GM12864 (cell line): ENCODE measurements around the gene SLC20A1.

Experiments used
- DNase-seq: peaks from one replicate; pipeline ENCODE4 v3.0.0-alpha.2; 2011; ENCODE audit warnings: low read depth
- H3K4me3 ChIP-seq: 2 replicates; pipeline ENCODE4 v1.5.1; 2011; ENCODE audit warnings: mild to moderate bottlenecking, low read depth, low read length, control low read depth
- CTCF ChIP-seq: IDR thresholded peaks from 2 replicates; pipeline ENCODE4 v1.5.1; 2011; ENCODE audit warnings: low read depth, mild to moderate bottlenecking, moderate library complexity, low read length, control low read depth, inconsistent platforms; ENCODE audit errors: missing control alignments

SLC20A1 gene

DNA sequence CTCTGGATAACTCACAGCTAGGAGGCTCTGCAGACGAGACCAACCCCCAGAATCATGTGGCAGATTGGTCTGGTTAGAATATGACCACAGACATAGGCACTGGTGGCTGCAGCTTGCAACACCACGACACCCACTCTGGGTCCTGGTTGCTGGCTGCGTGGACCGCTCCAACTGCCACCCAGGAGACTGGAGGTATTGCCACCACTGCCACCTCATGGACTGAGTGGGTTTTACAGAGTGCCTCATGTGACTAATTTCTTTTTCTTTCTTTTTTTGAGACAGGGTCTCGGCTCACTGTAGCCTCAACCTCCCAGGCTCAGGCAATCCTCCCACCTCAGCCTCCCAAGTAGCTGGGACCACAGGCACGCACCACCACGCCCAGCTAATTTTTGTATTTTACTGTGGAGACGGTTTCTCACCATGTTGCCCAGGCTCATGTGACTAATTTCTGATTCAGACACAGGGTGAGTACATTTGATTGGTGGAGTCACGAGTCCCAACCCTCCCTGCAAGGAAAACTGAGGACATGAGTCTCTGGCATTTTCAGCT is 45.2 kb downstream of the SLC20A1 start:
- H3K4me3 ChIP-seq: no peak overlapping the region
- peak; percentile 81 for TF ChIP-seq CTCF
- DNase-seq: no peak

GRCh38 chr2:112691881-112692281 is 46.1 kb downstream of the SLC20A1 start:
- no peak for DNase-seq
- no peak for TF ChIP-seq CTCF
- H3K4me3 ChIP-seq: no peak overlapping the region

- H3K4me3 ChIP-seq: no peak overlapping the region
- no peak for TF ChIP-seq CTCF
- DNase-seq: no peak
These were observed 46.8 kb downstream of the SLC20A1 start for GRCh38 chr2:112692495-112692911.

GRCh38 chr2:112692918-112693317 is 47.2 kb downstream of the SLC20A1 start:
- no peak for TF ChIP-seq CTCF
- no peak overlapping the region for H3K4me3 ChIP-seq
- no peak for DNase-seq

GRCh38 chr2:112693596-112693995 is 47.9 kb downstream of the SLC20A1 start:
- DNase-seq: no peak
- TF ChIP-seq CTCF: no peak
- H3K4me3 ChIP-seq: no peak overlapping the region

GRCh38 chr2:112694182-112694581 is 48.4 kb downstream of the SLC20A1 start:
- no peak for DNase-seq
- H3K4me3 ChIP-seq: no peak overlapping the region
- no peak for TF ChIP-seq CTCF

DNA sequence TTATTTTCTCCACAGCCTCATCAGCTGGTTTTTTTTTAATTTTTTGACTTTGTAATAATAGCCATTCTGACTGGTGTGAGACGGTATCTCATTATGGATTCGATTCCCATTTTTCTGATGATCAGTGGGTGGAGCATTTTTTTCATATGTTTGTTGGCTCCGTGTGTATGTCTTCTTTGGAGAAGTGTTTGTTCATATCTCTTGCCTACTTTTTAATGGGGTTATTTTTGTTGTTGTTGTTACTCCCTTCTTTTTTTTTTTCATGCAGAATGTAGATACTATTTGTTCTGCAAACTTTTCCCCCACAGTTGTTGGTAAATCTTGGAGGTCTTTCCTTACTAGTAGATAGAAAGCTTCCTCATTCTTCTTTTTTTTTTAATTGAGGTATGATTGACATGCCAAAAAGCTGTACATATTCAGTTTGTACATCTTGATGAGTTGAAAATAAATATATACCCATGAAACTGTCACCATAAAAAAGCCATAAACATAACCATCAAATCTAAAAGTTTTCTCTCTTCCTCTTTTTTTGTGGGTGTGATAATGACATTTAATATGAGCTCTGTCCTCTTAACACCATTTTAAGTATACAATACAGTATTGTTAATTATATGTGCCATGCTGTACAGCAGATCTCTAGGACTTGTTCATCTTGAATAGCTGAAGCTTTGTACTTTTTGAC is 53.2 kb downstream of the SLC20A1 start:
- TF ChIP-seq CTCF: no peak
- DNase-seq: no peak

More for the DNA sequence above, 53.2 kb downstream of the SLC20A1 start:
- H3K4me3 ChIP-seq: no peak overlapping the region
